Spleen (tissue), 13 donors: ENCODE results near the gene SYF2. TPM values are rescaled to one million over a fixed set of nuclear protein-coding genes. Genes with fewer than 3 reads are reported as not detected.
A peak's percentile ranks its signal among the peaks of the same experiment; 100 is the strongest.
"Not testable (repeated sequence)": the region's sequence is repeated elsewhere in the genome, so short reads cannot be mapped to it uniquely, and the experiment has no call there.

Experiments used
- DNase-seq: peaks from one replicate; pipeline ENCODE4 v3.0.0-alpha.2; 2020
- H3K27ac ChIP-seq, 8 donors: fragments of 200-600 bp; sonication (generic) in 7 of 8; 1 replicate in 4 of 8; 2 replicates in 4 of 8; pipeline versions ENCODE4 v1.5.0 to v1.8.0; 2016 to 2021; ENCODE audit warnings: inconsistent platforms in 4 of 8, mild to moderate bottlenecking in 4 of 8, moderate library complexity in 1 of 8
- H3K27me3 ChIP-seq, 7 donors: fragments of 200-600 bp; sonication (generic) in 6 of 7; replicated peaks in 1 of 7; 1 replicate in 4 of 7; 2 replicates in 3 of 7; pipeline versions ENCODE4 v1.5.0 to v1.8.0; 2016 to 2021; ENCODE audit warnings: inconsistent platforms in 3 of 7, mild to moderate bottlenecking in 1 of 7
- H3K36me3 ChIP-seq, 6 donors: fragments of 200-600 bp; sonication (generic) in 5 of 6; 1 replicate in 4 of 6; 2 replicates in 2 of 6; pipeline versions ENCODE4 v1.5.0 to v1.8.0; 2016 to 2021; ENCODE audit warnings: inconsistent platforms in 2 of 6
- H3K4me1 ChIP-seq, 6 donors: fragments of 200-600 bp; sonication (generic) in 5 of 6; 1 replicate in 3 of 6; 2 replicates in 3 of 6; pipeline versions ENCODE4 v1.5.0 to v1.8.0; 2016 to 2021; ENCODE audit warnings: inconsistent platforms in 3 of 6
- H3K4me3 ChIP-seq, 8 donors: fragments of 200-600 bp; sonication (generic) in 7 of 8; 1 replicate in 4 of 8; 2 replicates in 4 of 8; pipeline versions ENCODE4 v1.5.0 to v1.8.0; 2016 to 2021; ENCODE audit warnings: inconsistent platforms in 4 of 8, mild to moderate bottlenecking in 4 of 8, moderate library complexity in 2 of 8
- H3K9me3 ChIP-seq, 8 donors: fragments of 200-600 bp; sonication (generic) in 7 of 8; 1 replicate in 4 of 8; 2 replicates in 4 of 8; pipeline versions ENCODE4 v1.5.0 to v1.8.0; 2016 to 2021; ENCODE audit warnings: inconsistent platforms in 4 of 8
- POLR2A ChIP-seq, 3 donors: fragments of 450-650 bp; IDR thresholded peaks; one replicate each; pipeline ENCODE4 v1.5.1; 2017; ENCODE audit warnings: antibody characterized with exemption in 3 of 3, mild to moderate bottlenecking in 1 of 3
- POLR2AphosphoS5 ChIP-seq, 3 donors: sonication (generic); formaldehyde crosslinking; IDR thresholded peaks; one replicate each; pipeline ENCODE4 v1.5.1; 2017; ENCODE audit warnings: antibody characterized with exemption in 3 of 3
- WGBS, 5 donors: extraction: QIAGEN DNeasy Blood & Tissue Kit in 3 of 5; methylation state at CpG; one replicate each; pipeline versions ENCODE4 v1.1.5 to v1.1.7; 2013 to 2018; 5-methylcytosine and 5-hydroxymethylcytosine counted together
- intact Hi-C: fragments of 100-400 bp; cut with DNase I; formaldehyde crosslinking; loops from one replicate; pipeline ENCODE4 v1.15.0; 2023; ENCODE audit warnings: low total_unique reads
- long read RNA-seq, 2 donors: transcript quantifications; one replicate each; lab custom pipeline, GENCODE V29; 2026
- polyA plus RNA-seq, 3 donors: library from polyadenylated mRNA; stranded (reverse); fragments of 200-250 nt; gene quantifications; one replicate each; pipeline ENCODE4 v1.2.1, GENCODE V29; 2013
- total RNA-seq, 7 donors: library from RNA; depleted of rRNA in 3 of 7; stranded (reverse); fragments of >200 nt in 3 of 7; fragmentation: NEBNext Ultra II Directional in 4 of 7; extraction: Animal tissue kit (Norgen Biotek cat#: 25700) in 4 of 7; gene quantifications; one replicate each; pipeline versions ENCODE4 v1.1.0 to v1.2.1, GENCODE V29; 2016 to 2021
- TF ChIP-seq, protein P1 (sequence below), 11 experiments: fragments of 200-600 bp in 7 of 11; fragments of 450-650 bp in 4 of 11; sonication (generic) in 4 of 11; IDR thresholded peaks in 8 of 11; conservative IDR thresholded peaks in 3 of 11; 1 replicate in 7 of 11; 2 replicates in 4 of 11; pipeline versions ENCODE4 v1.4.0 to v1.8.0; 2016 to 2021; ENCODE audit warnings: antibody characterized with exemption in 11 of 11, inconsistent platforms in 4 of 11, mild to moderate bottlenecking in 1 of 11
- donor health status: healthy with polysubstance abuse.
- donor health status: DM: no; HTN: no; CAD: no; lungs with moderate emphysema.
- donor health status: DM: no; HTN: no; CAD: no.
- donor health status: Bipolar disorder and iron deficiency.
- donor health status: healthy.
- donor health status: DM: no; HTN: no; CAD: no.
- donor health status: DM: yes; HTN: yes; CAD: no.

The SYF2 gene
- 10 to 100 TPM; 38.1 to 69.3 (median 47.0) TPM for total RNA-seq
- polyA plus RNA-seq: 10 to 100 TPM; 80.5 to 98.3 (median 93.2) TPM
- long read RNA-seq, donor 1, transcript SYF2-201 (7 exons, 1,345 nt): major isoform, 29 of 46 reads
- long read RNA-seq, donor 1, partial matches to known transcripts: 15 of 46 reads
- long read RNA-seq, donor 1, other reads (novel, unspliced or antisense): 0 of 46 reads
- long read RNA-seq, donor 2, transcript SYF2-201 (7 exons, 1,345 nt): major isoform, 29 of 51 reads
- long read RNA-seq, donor 2, partial matches to known transcripts: 19 of 51 reads
- long read RNA-seq, donor 2, other reads (novel, unspliced or antisense): 0 of 51 reads

DNA sequence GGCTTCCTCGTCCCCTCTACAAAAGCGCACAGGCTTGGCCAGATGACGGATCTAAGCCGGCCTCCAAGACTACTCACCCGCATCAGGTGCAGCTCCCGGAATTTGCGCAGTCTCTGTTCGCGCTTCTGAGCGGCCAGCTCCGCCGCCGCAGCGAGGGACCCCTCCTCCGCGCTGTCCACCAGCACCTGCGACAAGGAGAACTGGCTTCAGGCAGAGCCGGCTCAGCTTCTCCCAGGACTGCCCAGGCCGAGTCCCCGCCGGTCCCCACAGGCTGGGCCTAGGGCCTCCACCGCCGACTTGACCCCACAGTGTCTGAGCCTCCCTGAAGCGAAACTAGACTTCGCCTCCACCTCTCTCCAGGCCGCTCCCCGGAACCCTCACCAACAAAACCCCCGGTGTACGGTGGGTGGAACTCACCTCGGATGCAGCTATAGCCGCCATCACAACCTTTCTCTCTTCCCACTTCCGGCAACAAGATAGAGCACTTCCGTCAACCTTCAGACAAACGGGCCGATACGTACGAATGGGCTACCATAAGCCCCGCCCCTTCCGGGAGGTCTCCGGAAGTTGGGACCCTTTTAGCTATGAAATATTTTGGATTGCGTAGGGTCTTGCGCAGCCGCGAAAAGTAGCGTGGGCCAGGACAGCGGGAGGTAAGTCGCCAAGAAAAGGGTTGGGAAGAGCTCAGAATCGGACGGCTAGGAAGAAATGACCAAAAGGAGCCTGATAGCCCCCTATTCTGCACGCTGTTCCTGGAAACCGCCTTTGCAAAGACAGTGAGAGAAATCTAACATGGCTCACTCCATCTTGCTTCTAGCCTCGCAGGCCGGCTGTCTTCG is at the start of gene SYF2:
TSS of gene SYF2 (minus strand) at position 476 of the 839 bp plus-strand sequence. CDS start at position 441, 35 bp downstream.
- TF ChIP-seq, protein P1, sequence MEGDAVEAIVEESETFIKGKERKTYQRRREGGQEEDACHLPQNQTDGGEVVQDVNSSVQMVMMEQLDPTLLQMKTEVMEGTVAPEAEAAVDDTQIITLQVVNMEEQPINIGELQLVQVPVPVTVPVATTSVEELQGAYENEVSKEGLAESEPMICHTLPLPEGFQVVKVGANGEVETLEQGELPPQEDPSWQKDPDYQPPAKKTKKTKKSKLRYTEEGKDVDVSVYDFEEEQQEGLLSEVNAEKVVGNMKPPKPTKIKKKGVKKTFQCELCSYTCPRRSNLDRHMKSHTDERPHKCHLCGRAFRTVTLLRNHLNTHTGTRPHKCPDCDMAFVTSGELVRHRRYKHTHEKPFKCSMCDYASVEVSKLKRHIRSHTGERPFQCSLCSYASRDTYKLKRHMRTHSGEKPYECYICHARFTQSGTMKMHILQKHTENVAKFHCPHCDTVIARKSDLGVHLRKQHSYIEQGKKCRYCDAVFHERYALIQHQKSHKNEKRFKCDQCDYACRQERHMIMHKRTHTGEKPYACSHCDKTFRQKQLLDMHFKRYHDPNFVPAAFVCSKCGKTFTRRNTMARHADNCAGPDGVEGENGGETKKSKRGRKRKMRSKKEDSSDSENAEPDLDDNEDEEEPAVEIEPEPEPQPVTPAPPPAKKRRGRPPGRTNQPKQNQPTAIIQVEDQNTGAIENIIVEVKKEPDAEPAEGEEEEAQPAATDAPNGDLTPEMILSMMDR (IDR thresholded peaks at IDR 0.05 in 8 of 11, conservative IDR thresholded peaks at IDR 0.05 in 3 of 11): no peak
- TF ChIP-seq POLR2A (IDR thresholded peaks at IDR 0.05) (peak in 1 of 3 donors; percentile 47), POLR2AphosphoS5 (IDR thresholded peaks at IDR 0.05) (peak; percentile 84 to 94 (median 85))
- peak; percentile 96 for DNase-seq
- Histone ChIP-seq H3K27me3 (no peaks in the 10 kb centered on the region), H3K4me1 (peaks cover 23 to 88% (median 65%) of the 10 kb centered on the region in 6 donors), H3K9me3 (no peaks in the 10 kb centered on the region), H3K27ac (peak within 1 kb of the TSS; percentile 93 to 100 (median 98)), H3K36me3 (peaks cover 6 to 60% (median 41%) of the 10 kb centered on the region in 6 donors), H3K4me3 (peak within 1 kb of the TSS; percentile 69 to 97 (median 90))
- intact Hi-C loops: no loop called here
- 0% methylated on average over 39 to 54 of the region's 54 CpGs for WGBS, 5 donors

DNA sequence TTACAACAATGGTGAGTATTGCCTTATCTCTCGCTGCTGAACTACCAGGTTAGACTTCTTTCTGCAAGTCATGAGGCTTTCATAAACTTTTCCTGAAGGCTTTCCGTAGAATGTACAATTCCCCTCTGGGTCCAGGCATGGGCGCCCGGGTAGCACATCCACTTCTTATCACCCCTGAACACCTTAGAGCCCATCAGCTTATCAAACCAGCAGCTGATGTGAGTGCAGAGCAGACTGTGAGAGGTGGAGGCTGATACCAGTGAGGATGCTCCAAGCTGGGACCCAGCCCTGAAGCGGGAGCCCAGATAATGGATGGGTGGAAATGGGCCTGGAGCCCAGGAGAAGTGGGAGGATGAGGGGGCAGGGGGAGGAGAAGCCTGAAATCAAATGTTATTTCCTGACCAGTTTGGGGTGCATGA is 47.4 kb upstream of the SYF2 start:
- H3K27ac ChIP-seq, H3K4me3 ChIP-seq, intact Hi-C loops, H3K27me3 ChIP-seq, H3K9me3 ChIP-seq, H3K36me3 ChIP-seq, H3K4me1 ChIP-seq, DNase-seq: not testable (repeated sequence)
- 48 to 88% (median 66%) methylated on average over 3 to 4 of the region's 5 CpGs for WGBS, 5 donors

DNA sequence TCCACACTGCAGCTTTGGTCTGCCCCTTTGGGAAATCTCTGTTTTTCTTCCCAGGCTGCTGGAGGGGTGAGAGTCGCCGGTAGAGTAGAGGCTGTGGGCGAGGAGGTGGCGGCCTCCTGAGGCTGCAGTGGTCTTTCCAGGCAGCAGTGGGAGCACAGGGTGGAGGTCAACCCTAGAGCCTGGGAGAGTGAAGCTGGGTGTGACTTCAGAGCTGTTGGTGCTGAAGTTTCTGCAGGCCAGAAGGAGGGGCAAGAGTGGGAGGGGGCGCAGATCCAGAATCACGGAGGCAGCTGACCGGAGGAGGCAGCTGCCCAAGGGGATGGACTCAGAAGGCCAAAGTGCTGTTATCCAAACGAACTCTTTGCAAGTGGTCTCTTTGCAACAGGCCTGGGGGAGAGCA is 46.5 kb upstream of the SYF2 start:
- intact Hi-C loops, H3K36me3 ChIP-seq, H3K27ac ChIP-seq, H3K4me3 ChIP-seq, DNase-seq, H3K27me3 ChIP-seq, H3K4me1 ChIP-seq, H3K9me3 ChIP-seq: not testable (repeated sequence)
- 79 to 90% (median 83%) methylated on average over 2 to 6 of the region's 8 CpGs for WGBS, 5 donors

DNA sequence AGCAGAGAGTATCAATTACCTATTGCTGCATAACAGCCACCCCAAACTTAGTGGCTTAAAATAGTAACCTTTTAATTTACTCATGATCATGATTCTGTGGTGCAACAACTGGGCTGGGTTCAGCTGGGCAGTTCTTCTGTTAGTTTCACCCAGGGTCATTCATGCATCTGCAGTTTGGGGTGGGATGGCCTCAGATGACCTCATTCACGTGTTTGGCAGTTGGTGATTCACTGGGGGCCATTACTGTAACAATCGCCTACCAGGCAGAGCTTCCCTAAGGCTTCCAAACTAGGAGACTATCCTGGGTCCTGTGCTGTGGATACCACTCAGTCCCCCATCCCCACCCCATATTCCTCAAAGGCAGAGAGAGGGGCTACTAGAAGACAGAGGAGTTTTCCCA is 46.1 kb upstream of the SYF2 start:
- H3K9me3 ChIP-seq, DNase-seq, H3K27ac ChIP-seq, H3K36me3 ChIP-seq, intact Hi-C loops, H3K27me3 ChIP-seq, H3K4me1 ChIP-seq, H3K4me3 ChIP-seq: not testable (repeated sequence)
- WGBS, 5 donors: 66 to 88% (median 80%) methylated on average over 1 to 2 of the region's 2 CpGs

DNA sequence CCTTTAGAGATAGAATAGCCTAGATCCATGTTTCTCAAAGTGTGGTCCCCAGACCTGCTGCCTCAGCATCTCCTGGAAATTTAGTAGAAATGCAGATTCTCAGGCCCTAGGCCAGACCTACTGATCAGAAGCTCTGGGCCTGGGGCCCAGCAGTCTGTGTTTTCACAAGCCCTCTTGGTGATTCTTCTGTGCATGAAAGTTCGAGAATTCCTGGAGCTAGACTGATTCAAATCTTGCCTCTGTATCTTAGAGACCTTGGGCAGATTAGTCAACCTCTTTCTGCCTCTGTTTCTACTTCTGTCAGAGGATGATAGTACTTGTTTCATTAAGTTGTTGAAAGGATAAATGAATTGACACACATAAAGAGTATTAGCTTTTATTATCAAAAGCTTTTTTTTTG is 45.0 kb upstream of the SYF2 start:
- H3K4me3 ChIP-seq, intact Hi-C loops, H3K27me3 ChIP-seq, H3K36me3 ChIP-seq, DNase-seq, H3K9me3 ChIP-seq, H3K4me1 ChIP-seq, H3K27ac ChIP-seq: not testable (repeated sequence)
- 63 to 96% (median 90%) methylated on average over 1 of the region's 1 CpG for WGBS, 5 donors

DNA sequence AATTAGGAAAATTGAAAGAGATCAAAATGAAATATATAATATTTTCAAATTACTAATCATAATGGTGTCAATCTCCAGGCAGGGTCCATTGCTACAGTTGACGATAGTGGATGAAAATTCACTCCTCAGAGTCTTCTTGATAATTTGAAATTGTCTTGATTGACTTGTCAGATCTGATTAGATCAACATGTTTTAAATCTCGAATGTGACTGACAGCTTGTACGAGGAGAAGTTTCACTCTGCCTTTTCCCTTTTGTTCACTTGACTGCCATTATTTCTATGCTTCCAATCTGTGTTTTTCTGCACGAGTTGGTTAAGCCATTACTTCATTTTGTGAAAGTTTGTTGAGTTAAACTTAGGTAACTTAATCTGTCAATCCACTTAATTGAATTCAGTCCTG is 43.3 kb upstream of the SYF2 start:
- H3K4me1 ChIP-seq, intact Hi-C loops, H3K4me3 ChIP-seq, H3K27ac ChIP-seq, H3K36me3 ChIP-seq, H3K27me3 ChIP-seq, DNase-seq, H3K9me3 ChIP-seq: not testable (repeated sequence)
- 63 to 90% (median 84%) methylated on average over 4 of the region's 4 CpGs for WGBS, 5 donors

DNA sequence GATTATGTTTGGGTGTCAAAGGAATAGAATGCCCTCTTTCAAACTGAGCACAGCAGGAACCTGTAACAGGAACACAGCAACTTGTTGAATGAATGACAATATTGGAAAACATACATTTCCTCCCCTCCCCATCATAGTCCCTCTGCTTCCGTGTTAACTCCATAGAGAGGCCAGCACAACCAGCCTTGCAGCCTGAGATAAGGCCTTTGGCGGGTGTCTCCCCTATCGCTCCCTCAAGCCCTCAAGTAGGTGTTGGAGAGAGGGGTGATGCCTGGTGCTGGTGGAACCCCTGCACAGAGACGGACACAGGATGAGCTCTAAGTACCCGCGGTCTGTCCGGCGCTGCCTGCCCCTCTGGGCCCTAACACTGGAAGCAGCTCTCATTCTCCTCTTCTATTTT is 39.9 kb upstream of the SYF2 start, which contains the start of gene RHD:
TSS of gene RHD (plus strand) at position 272 of the 400 bp plus-strand sequence. CDS start at position 311, 39 bp downstream.
- intact Hi-C loops: not testable (repeated sequence)

DNA sequence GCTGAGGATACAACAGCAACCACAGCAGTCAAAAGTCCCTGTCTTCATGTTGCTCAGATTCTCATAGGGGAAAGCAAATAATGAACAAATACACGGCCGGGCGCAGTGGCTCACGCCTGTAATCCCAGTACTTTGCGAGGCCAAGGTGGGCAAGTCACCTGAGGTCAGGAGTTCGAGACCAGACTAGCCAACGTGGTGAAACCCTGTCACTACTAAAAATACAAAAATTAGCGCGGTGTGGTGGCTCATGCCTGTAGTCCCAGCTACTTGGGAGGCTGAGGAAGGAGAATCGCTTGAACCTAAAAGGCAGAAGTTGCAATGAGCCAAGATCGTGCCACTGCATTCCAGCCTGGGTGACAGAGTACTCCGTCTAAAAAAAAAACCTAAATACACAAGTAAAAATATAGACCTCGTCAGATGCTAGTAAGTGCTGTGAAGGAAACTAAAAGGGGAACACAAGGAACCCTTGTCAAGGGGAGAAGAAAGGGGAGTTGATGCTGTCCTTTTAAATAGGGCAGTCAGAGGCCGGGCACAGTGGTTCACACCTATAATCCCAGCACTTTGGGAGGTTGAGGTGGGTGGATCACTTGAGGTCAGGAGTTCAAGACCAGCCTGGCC is 36.0 kb upstream of the SYF2 start:
- H3K36me3 ChIP-seq, H3K9me3 ChIP-seq, H3K27me3 ChIP-seq, intact Hi-C loops, DNase-seq: not testable (repeated sequence)
- H3K27ac ChIP-seq: peak overlapping the region in 7 of 8 donors; percentile 65 to 93 (median 87)
- WGBS, 5 donors: 23 to 33% (median 25%) methylated on average over 14 of the region's 14 CpGs
- peaks cover 0 to 15% (median 0%) of the 10 kb centered on the region in 6 donors for H3K4me1 ChIP-seq
- peak overlapping the region in 6 of 8 donors; percentile 34 to 69 (median 57) for H3K4me3 ChIP-seq

More for the DNA sequence above, 39.9 kb upstream of the SYF2 start, which contains the start of gene RHD:
- not testable (repeated sequence) for H3K4me3 ChIP-seq, H3K27me3 ChIP-seq, H3K9me3 ChIP-seq, H3K36me3 ChIP-seq, H3K4me1 ChIP-seq, DNase-seq, H3K27ac ChIP-seq
- WGBS, 5 donors: 76 to 95% (median 85%) methylated on average over 4 to 8 of the region's 8 CpGs
